A673 (cell line): ENCODE data around the gene RHPN2.

Experiments used
- EZH2 ChIP-seq: fragments of 200-600 bp; sonication (generic); IDR thresholded peaks from 2 replicates; pipeline ENCODE4 v1.6.1; 2017; ENCODE audit warnings: borderline replicate concordance, low read depth, mild to moderate bottlenecking, mixed read lengths, antibody characterized with exemption, low read length; ENCODE audit not compliant: poor library complexity, severe bottlenecking
- TF ChIP-seq, protein P1 (sequence below): fragments of 300-800, 200-600 bp; sonication (generic); conservative IDR thresholded peaks from 2 replicates; pipeline ENCODE4 v1.5.1; 2017; ENCODE audit warnings: low read depth, mild to moderate bottlenecking, antibody characterized with exemption, low read length, moderate library complexity, mixed read lengths

DNA sequence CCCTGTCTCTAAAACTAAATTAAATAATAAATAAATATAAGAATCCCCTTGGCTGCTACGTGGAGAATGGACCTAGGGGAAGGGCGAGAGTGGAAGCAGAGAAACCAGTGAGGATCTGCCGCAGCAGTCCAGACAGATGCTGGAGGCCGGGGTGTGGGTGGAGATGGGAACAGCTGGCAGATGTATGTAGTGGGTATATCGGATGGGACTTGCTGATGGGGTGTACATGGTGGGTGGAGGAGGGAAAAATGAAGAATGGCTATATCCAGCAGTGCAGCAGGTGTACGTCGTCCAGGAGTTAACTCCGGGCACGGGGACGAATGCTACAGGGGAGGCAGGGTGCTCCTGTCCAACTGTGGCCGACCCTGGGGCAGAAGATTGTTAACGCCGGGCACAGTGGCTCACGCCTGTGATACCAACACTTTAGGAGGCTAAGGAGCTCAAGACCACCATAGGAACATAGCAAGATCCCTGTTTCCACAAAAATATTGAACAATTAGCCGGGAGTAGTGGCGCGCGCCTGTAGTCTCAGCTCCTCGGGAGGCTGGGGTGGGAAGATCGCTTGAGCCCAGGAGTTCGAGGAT, 93.6 kb downstream of the RHPN2 start:
- TF ChIP-seq, protein P1, sequence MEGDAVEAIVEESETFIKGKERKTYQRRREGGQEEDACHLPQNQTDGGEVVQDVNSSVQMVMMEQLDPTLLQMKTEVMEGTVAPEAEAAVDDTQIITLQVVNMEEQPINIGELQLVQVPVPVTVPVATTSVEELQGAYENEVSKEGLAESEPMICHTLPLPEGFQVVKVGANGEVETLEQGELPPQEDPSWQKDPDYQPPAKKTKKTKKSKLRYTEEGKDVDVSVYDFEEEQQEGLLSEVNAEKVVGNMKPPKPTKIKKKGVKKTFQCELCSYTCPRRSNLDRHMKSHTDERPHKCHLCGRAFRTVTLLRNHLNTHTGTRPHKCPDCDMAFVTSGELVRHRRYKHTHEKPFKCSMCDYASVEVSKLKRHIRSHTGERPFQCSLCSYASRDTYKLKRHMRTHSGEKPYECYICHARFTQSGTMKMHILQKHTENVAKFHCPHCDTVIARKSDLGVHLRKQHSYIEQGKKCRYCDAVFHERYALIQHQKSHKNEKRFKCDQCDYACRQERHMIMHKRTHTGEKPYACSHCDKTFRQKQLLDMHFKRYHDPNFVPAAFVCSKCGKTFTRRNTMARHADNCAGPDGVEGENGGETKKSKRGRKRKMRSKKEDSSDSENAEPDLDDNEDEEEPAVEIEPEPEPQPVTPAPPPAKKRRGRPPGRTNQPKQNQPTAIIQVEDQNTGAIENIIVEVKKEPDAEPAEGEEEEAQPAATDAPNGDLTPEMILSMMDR = no peak
- no peak for TF ChIP-seq EZH2
